Measurements from ENCODE around the gene CEACAM1. TPM values are rescaled to one million over a fixed set of nuclear protein-coding genes. Genes with fewer than 3 reads are reported as not detected.

The CEACAM1 gene
- total RNA-seq, 1 donor from 2014 or later, result not detected

- H3K27me3 Mint-ChIP-seq (ENCODE audit: low read depth), result peaks cover 56% of the 10 kb centered on the region
- no peak overlapping the region for H3K27ac Mint-ChIP-seq (ENCODE audit: unreplicated experiment)
- H3K36me3 Mint-ChIP-seq (ENCODE audit: low read depth), result no peaks in the 10 kb centered on the region
- no peaks in the 10 kb centered on the region for H3K4me1 Mint-ChIP-seq
- TF ChIP-seq CTCF (conservative IDR thresholded peaks at IDR 0.05), result no peak
- H3K4me3 Mint-ChIP-seq, result no peak overlapping the region
- no peaks in the 10 kb centered on the region for H3K9me3 Mint-ChIP-seq
- DNase-seq (ENCODE audit: low read depth, low spot score), result no peak
Measured at GRCh38 chr19:42569193-42569592, 40.9 kb upstream of the CEACAM1 start.

- Mint-ChIP-seq H3K27ac (ENCODE audit: unreplicated experiment) (no peak overlapping the region), H3K4me1 (no peaks in the 10 kb centered on the region), H3K36me3 (ENCODE audit: low read depth) (no peaks in the 10 kb centered on the region), H3K4me3 (no peak overlapping the region), H3K9me3 (no peaks in the 10 kb centered on the region), H3K27me3 (ENCODE audit: low read depth) (peaks cover 50% of the 10 kb centered on the region)
- TF ChIP-seq CTCF (conservative IDR thresholded peaks at IDR 0.05), result no peak
- no peak for DNase-seq (ENCODE audit: low read depth, low spot score)
Measured at GRCh38 chr19:42568006-42568405, 39.7 kb upstream of the CEACAM1 start.

- TF ChIP-seq CTCF (conservative IDR thresholded peaks at IDR 0.05), result no peak
- Mint-ChIP-seq H3K9me3 (no peaks in the 10 kb centered on the region), H3K4me1 (no peaks in the 10 kb centered on the region), H3K27me3 (ENCODE audit: low read depth) (peaks cover 46% of the 10 kb centered on the region), H3K4me3 (no peak overlapping the region), H3K27ac (ENCODE audit: unreplicated experiment) (no peak overlapping the region), H3K36me3 (ENCODE audit: low read depth) (no peaks in the 10 kb centered on the region)
- no peak for DNase-seq (ENCODE audit: low read depth, low spot score)
Measured at GRCh38 chr19:42567567-42567966, 39.3 kb upstream of the CEACAM1 start.

GRCh38 chr19:42563352-42564210, 35.3 kb upstream of the CEACAM1 start:
- Mint-ChIP-seq H3K27ac (ENCODE audit: unreplicated experiment) (no peak overlapping the region), H3K9me3 (no peaks in the 10 kb centered on the region), H3K36me3 (ENCODE audit: low read depth) (no peaks in the 10 kb centered on the region), H3K27me3 (ENCODE audit: low read depth) (peaks cover 33% of the 10 kb centered on the region), H3K4me1 (no peaks in the 10 kb centered on the region), H3K4me3 (no peak overlapping the region)
- peak; percentile 71 for TF ChIP-seq CTCF (conservative IDR thresholded peaks at IDR 0.05)
- DNase-seq (ENCODE audit: low read depth, low spot score), result peak; percentile 24

GRCh38 chr19:42561512-42561911, 33.2 kb upstream of the CEACAM1 start:
- H3K9me3 Mint-ChIP-seq, result peaks cover 8% of the 10 kb centered on the region
- peaks cover 22% of the 10 kb centered on the region for H3K27me3 Mint-ChIP-seq (ENCODE audit: low read depth)
- peaks cover 7% of the 10 kb centered on the region for H3K4me1 Mint-ChIP-seq
- H3K36me3 Mint-ChIP-seq (ENCODE audit: low read depth), result peaks cover 4% of the 10 kb centered on the region
- no peak overlapping the region for H3K27ac Mint-ChIP-seq (ENCODE audit: unreplicated experiment)
- no peak for TF ChIP-seq CTCF (conservative IDR thresholded peaks at IDR 0.05)
- no peak for DNase-seq (ENCODE audit: low read depth, low spot score)
- H3K4me3 Mint-ChIP-seq, result no peak overlapping the region
